ENCODE data around the gene FNTB. TPM values are rescaled to one million over a fixed set of nuclear protein-coding genes. Genes with fewer than 3 reads are reported as not detected.

FNTB gene
- total and polyA plus RNA-seq, 2 experiments from 2014 or later: 18.1 to 24.3 TPM

DNA sequence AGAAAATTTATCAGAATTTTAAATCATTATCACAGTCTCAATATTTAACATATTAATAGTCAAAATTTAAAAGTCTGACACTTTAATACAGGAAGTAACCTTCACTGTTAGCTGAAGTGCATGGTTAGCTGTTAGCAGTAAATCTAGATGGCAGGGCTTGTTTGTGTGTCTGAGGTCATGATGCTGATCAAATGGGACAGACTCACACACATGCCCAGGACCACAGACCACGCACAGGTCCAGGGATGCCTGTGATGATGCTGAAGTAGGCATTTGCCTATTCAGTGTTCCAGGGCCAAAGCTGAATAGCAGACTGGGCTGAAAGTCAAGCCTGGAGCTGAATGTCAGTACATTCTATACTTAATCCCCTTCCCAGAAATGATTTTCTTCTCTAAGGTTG, 20.5 kb downstream of the FNTB start:
- no peak overlapping the region for H3K4me2 ChIP-seq
- no peak overlapping the region for H3K4me3 ChIP-seq
- no peak for DNase-seq (ENCODE audit: low spot score)

DNA sequence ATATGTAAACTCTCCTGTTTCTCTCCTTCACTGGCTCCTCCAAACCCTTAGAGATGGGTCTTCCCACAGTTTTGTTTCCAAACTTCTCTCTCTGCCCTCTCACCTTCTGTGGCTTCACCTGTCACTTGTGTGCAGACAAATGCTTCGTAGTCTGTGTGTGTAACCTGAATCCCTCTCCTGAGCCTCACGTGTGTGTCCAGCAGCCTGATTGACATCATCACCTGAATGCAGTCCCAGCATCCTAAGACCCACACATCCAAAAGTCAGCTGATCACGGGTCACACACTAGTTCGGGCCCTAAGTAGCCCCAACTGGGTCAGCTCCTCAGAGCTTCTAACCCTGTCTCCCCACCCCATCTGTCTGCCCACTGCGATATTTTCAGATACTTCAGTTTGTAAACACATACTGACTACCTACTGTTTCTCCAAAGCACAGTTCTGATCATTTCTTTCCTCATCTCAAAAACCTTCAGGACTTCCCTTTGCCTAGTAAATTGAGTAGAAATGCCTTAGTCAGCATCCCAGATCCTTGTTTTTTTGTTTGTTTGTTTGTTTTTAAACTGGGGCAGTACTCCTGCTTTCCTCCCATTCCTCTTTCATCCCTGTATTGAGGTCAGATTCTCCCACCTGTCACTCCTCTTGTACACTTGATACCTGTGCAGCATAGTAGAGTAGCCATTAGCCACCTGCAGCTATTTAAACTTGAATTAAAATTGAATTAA, 23.7 kb downstream of the FNTB start:
- Histone ChIP-seq H3K79me2 (no peaks in the 10 kb centered on the region), H3K9me2 (replicated peaks; ENCODE audit: insufficient read depth) (no peaks in the 10 kb centered on the region), H3K4me3 (no peak overlapping the region), H3K4me2 (no peak overlapping the region), H3K36me3 (replicated peaks; ENCODE audit: insufficient read depth, low read depth) (no peaks in the 10 kb centered on the region), H3K9me3 (ENCODE audit: low read depth) (no peaks in the 10 kb centered on the region), H3K27ac (no peak overlapping the region), H3K27me3 (no peaks in the 10 kb centered on the region), H4K20me1 (ENCODE audit: insufficient read depth, poor library complexity, severe bottlenecking) (no peaks in the 10 kb centered on the region), H3K4me1 (ENCODE audit: insufficient read depth) (no peaks in the 10 kb centered on the region), H2AFZ (no peak overlapping the region)
- 89% methylated on average over 5 of the region's 5 CpGs for WGBS (ENCODE audit: low lambda C conversion rate, missing lambda C conversion rate)
- no peak for TF ChIP-seq EZH2 (IDR thresholded peaks at IDR 0.05; ENCODE audit: borderline replicate concordance)
- no peak for TF ChIP-seq EZH2phosphoT487 (IDR thresholded peaks at IDR 0.05; ENCODE audit: low read depth, severe bottlenecking, unreplicated experiment)
- TF ChIP-seq, protein P1, sequence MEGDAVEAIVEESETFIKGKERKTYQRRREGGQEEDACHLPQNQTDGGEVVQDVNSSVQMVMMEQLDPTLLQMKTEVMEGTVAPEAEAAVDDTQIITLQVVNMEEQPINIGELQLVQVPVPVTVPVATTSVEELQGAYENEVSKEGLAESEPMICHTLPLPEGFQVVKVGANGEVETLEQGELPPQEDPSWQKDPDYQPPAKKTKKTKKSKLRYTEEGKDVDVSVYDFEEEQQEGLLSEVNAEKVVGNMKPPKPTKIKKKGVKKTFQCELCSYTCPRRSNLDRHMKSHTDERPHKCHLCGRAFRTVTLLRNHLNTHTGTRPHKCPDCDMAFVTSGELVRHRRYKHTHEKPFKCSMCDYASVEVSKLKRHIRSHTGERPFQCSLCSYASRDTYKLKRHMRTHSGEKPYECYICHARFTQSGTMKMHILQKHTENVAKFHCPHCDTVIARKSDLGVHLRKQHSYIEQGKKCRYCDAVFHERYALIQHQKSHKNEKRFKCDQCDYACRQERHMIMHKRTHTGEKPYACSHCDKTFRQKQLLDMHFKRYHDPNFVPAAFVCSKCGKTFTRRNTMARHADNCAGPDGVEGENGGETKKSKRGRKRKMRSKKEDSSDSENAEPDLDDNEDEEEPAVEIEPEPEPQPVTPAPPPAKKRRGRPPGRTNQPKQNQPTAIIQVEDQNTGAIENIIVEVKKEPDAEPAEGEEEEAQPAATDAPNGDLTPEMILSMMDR (IDR thresholded peaks at IDR 0.05; ENCODE audit: poor library complexity): no peak
- no peak for DNase-seq (ENCODE audit: low spot score)

More for the DNA sequence above, 20.5 kb downstream of the FNTB start:
- Histone ChIP-seq H3K36me3 (replicated peaks; ENCODE audit: insufficient read depth, low read depth) (no peaks in the 10 kb centered on the region), H2AFZ (no peak overlapping the region), H3K27me3 (no peaks in the 10 kb centered on the region), H3K4me1 (ENCODE audit: insufficient read depth) (no peaks in the 10 kb centered on the region), H3K9me2 (replicated peaks; ENCODE audit: insufficient read depth) (no peaks in the 10 kb centered on the region), H3K79me2 (peaks cover 9% of the 10 kb centered on the region), H4K20me1 (ENCODE audit: insufficient read depth, poor library complexity, severe bottlenecking) (no peaks in the 10 kb centered on the region), H3K9me3 (ENCODE audit: low read depth) (no peaks in the 10 kb centered on the region), H3K27ac (no peak overlapping the region)
- 89% methylated on average over 1 of the region's 1 CpG for WGBS (ENCODE audit: low lambda C conversion rate, missing lambda C conversion rate)
- TF ChIP-seq EZH2 (IDR thresholded peaks at IDR 0.05; ENCODE audit: borderline replicate concordance): no peak

DNA sequence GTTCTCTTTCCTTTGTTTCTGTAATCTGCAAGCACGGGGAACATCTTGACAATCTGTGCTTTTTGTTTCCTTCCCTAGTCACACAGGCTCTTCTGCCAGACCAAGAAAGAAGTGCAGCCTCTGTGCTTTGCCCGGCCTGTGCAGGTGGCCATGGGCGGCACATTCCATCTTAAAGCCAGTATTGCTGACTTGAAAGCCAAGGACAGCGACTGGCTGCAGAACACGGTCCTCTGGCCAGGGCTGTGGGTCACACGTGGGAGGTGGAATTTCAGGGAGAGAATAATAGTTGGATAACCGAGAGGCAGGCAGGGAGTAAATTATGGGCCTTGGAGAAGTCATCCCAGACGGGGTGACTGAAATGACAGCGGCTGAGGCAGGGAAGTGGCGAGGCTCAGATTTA, 24.8 kb downstream of the FNTB start:
- no peaks in the 10 kb centered on the region for H3K27me3 ChIP-seq
- H3K79me2 ChIP-seq: no peaks in the 10 kb centered on the region
- no peaks in the 10 kb centered on the region for H3K36me3 ChIP-seq (replicated peaks; ENCODE audit: insufficient read depth, low read depth)
- no peaks in the 10 kb centered on the region for H3K4me1 ChIP-seq (ENCODE audit: insufficient read depth)
- H3K9me2 ChIP-seq (replicated peaks; ENCODE audit: insufficient read depth): no peaks in the 10 kb centered on the region
- no peak for TF ChIP-seq EZH2 (IDR thresholded peaks at IDR 0.05; ENCODE audit: borderline replicate concordance)
- no peak for TF ChIP-seq EZH2phosphoT487 (IDR thresholded peaks at IDR 0.05; ENCODE audit: low read depth, severe bottlenecking, unreplicated experiment)
- TF ChIP-seq, protein P1 (IDR thresholded peaks at IDR 0.05; ENCODE audit: poor library complexity): no peak
- DNase-seq (ENCODE audit: low spot score): no peak
- no peak overlapping the region for H2AFZ ChIP-seq
- H3K4me2 ChIP-seq: no peak overlapping the region
- WGBS (ENCODE audit: low lambda C conversion rate, missing lambda C conversion rate): 92% methylated on average over 10 of the region's 10 CpGs
- no peak overlapping the region for H3K4me3 ChIP-seq
- H3K27ac ChIP-seq: no peak overlapping the region
- H4K20me1 ChIP-seq (ENCODE audit: insufficient read depth, poor library complexity, severe bottlenecking): no peaks in the 10 kb centered on the region
- H3K9me3 ChIP-seq (ENCODE audit: low read depth): no peaks in the 10 kb centered on the region

DNA sequence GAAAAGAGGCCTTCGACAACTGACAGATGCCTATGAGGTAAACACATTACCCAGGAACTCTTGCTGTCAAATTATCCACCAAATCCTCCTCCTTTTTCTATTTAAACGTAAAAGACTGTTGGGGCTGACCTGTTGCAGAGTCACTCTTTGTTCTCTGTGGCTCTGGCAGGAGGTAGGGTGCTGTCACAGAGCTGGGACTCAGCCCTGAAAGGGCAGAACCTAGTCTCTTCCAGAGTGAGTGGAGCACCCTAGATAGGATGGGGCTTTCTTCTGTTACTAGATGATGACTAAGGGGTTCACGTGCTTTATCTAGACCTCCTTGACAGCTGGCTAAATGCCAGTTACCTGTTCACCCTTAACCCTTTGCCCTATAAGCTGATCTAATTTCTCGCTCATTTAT, 25.7 kb downstream of the FNTB start:
- no peaks in the 10 kb centered on the region for H3K9me2 ChIP-seq (replicated peaks; ENCODE audit: insufficient read depth)
- DNase-seq (ENCODE audit: low spot score): no peak
- WGBS (ENCODE audit: low lambda C conversion rate, missing lambda C conversion rate): 86% methylated on average over 4 of the region's 4 CpGs
- no peak overlapping the region for H3K4me3 ChIP-seq
- no peaks in the 10 kb centered on the region for H3K79me2 ChIP-seq
- H3K27me3 ChIP-seq: no peaks in the 10 kb centered on the region
- H2AFZ ChIP-seq: no peak overlapping the region
- H3K4me2 ChIP-seq: no peak overlapping the region
- H3K9me3 ChIP-seq (ENCODE audit: low read depth): no peaks in the 10 kb centered on the region
- H3K4me1 ChIP-seq (ENCODE audit: insufficient read depth): no peaks in the 10 kb centered on the region
- no peaks in the 10 kb centered on the region for H3K36me3 ChIP-seq (replicated peaks; ENCODE audit: insufficient read depth, low read depth)
- no peak for TF ChIP-seq EZH2phosphoT487 (IDR thresholded peaks at IDR 0.05; ENCODE audit: low read depth, severe bottlenecking, unreplicated experiment)
- no peak overlapping the region for H3K27ac ChIP-seq
- no peaks in the 10 kb centered on the region for H4K20me1 ChIP-seq (ENCODE audit: insufficient read depth, poor library complexity, severe bottlenecking)

Data from hepatocyte (in vitro differentiated cells).